Dedifferentiated amniotic fluid mesenchymal stem cell (primary cell): ENCODE results near the gene RBM17.
"Not testable (repeated sequence)": the region's sequence is repeated elsewhere in the genome, so short reads cannot be mapped to it uniquely, and the experiment has no call there.

ENCODE experiments used
- DNase-seq: peaks from one replicate; pipeline ENCODE4 v3.0.0-alpha.2; 2016; ENCODE audit errors: extremely low spot score

RBM17 gene

GRCh38 chr10:6056411-6057135, 32.3 kb upstream of the RBM17 start:
- no peak for DNase-seq

GRCh38 chr10:6058682-6059475, 30.0 kb upstream of the RBM17 start:
- DNase-seq, result no peak

GRCh38 chr10:6059506-6059905, 29.3 kb upstream of the RBM17 start:
- no peak for DNase-seq

GRCh38 chr10:6061056-6061455, 27.8 kb upstream of the RBM17 start:
- DNase-seq, result no peak

- DNase-seq, result no peak
These were observed 26.6 kb upstream of the RBM17 start, which contains the start of gene IL2RA for GRCh38 chr10:6062101-6062771. IL2RA (minus strand) TSS chr10:6062367; CDS start chr10:6062151, 216 bp downstream.

- DNase-seq, result no peak
These were observed 24.7 kb upstream of the RBM17 start for GRCh38 chr10:6064119-6064518.

- not testable (repeated sequence) for DNase-seq
These were observed 24.1 kb upstream of the RBM17 start for GRCh38 chr10:6064726-6065125.

GRCh38 chr10:6065406-6065805, 23.4 kb upstream of the RBM17 start:
- DNase-seq, result no peak

GRCh38 chr10:6065835-6066234, 23.0 kb upstream of the RBM17 start:
- no peak for DNase-seq

- DNase-seq, result no peak
These were observed 21.4 kb upstream of the RBM17 start for GRCh38 chr10:6067457-6067856.

- peak; percentile 6 for DNase-seq
These were observed 20.8 kb upstream of the RBM17 start for GRCh38 chr10:6068006-6068405.

- peak; percentile 9 for DNase-seq
These were observed 20.4 kb upstream of the RBM17 start for GRCh38 chr10:6068422-6068821.

GRCh38 chr10:6069081-6069931, 19.5 kb upstream of the RBM17 start:
- peak; percentile 3 for DNase-seq

GRCh38 chr10:6070660-6071059, 18.2 kb upstream of the RBM17 start:
- peak; percentile 9 for DNase-seq

GRCh38 chr10:6071181-6072175, 17.4 kb upstream of the RBM17 start:
- DNase-seq, result peak; percentile 5

GRCh38 chr10:6072215-6072934, 16.5 kb upstream of the RBM17 start:
- DNase-seq, result peak; percentile 8

GRCh38 chr10:6074489-6075301, 14.1 kb upstream of the RBM17 start:
- DNase-seq, result peak; percentile 16

GRCh38 chr10:6077071-6077675, 11.7 kb upstream of the RBM17 start:
- no peak for DNase-seq
